Prostate gland (tissue), 2 donors: ENCODE data around the gene ELOVL5.

ENCODE experiments used
- POLR2A ChIP-seq: fragments of 450-650 bp; IDR thresholded peaks from one replicate; pipeline ENCODE4 v1.6.1; 2016; ENCODE audit warnings: antibody characterized with exemption, mild to moderate bottlenecking
- POLR2AphosphoS5 ChIP-seq: sonication (generic); formaldehyde crosslinking; IDR thresholded peaks from one replicate; pipeline ENCODE4 v1.6.1; 2017; ENCODE audit warnings: antibody characterized with exemption
- TF ChIP-seq, protein P1 (sequence below), 4 experiments: fragments of 200-600 bp in 2 of 4; fragments of 450-650 bp in 2 of 4; sonication (generic) in 2 of 4; IDR thresholded peaks; 1 replicate in 3 of 4; 2 replicates in 1 of 4; pipeline ENCODE4 v1.5.1; 2016 to 2019; ENCODE audit warnings: antibody characterized with exemption in 4 of 4, mild to moderate bottlenecking in 2 of 4, moderate library complexity in 2 of 4

DNA sequence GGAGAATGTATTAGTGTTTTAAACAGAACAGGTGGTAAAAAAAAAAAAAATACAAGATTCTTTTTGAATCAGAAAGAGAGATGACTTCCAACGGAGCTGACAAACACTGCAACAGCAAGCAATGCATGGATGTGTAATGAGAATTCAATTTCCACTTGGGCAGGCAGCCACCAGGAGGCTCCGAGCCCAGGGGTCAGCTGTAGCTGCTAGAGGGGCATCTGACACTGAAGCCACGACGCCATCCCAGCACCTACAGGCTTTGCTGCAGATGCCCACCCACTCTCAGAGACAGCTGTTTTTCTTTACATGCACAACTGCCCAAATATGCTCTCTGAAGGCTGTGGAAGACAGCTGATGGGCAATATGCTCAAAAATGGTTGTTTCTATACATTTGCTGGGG, 75.4 kb downstream of the ELOVL5 start:
- TF ChIP-seq, protein P1, sequence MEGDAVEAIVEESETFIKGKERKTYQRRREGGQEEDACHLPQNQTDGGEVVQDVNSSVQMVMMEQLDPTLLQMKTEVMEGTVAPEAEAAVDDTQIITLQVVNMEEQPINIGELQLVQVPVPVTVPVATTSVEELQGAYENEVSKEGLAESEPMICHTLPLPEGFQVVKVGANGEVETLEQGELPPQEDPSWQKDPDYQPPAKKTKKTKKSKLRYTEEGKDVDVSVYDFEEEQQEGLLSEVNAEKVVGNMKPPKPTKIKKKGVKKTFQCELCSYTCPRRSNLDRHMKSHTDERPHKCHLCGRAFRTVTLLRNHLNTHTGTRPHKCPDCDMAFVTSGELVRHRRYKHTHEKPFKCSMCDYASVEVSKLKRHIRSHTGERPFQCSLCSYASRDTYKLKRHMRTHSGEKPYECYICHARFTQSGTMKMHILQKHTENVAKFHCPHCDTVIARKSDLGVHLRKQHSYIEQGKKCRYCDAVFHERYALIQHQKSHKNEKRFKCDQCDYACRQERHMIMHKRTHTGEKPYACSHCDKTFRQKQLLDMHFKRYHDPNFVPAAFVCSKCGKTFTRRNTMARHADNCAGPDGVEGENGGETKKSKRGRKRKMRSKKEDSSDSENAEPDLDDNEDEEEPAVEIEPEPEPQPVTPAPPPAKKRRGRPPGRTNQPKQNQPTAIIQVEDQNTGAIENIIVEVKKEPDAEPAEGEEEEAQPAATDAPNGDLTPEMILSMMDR (IDR thresholded peaks at IDR 0.05), result no peak
- TF ChIP-seq POLR2A (no peak), POLR2AphosphoS5 (no peak)
